Activated CD4-positive, alpha-beta memory T cell treated with anti-CD3 and anti-CD28 coated beads for 36 hours (primary cell): ENCODE measurements around the gene TIPIN. TPM values are rescaled to one million over a fixed set of nuclear protein-coding genes. Genes with fewer than 3 reads are reported as not detected.
A peak's percentile ranks its signal among the peaks of the same experiment; 100 is the strongest.
"Not testable (repeated sequence)": the region's sequence is repeated elsewhere in the genome, so short reads cannot be mapped to it uniquely, and the experiment has no call there.

Experiments
- CTCF ChIA-PET: fragments of 350-600 bp; sonication (Branson Sonifier 250); formaldehyde crosslinking; loops from one replicate; lab custom pipeline; 2021; ENCODE audit warnings: antibody characterized with exemption, inconsistent platforms; lab: Charles Lee
- POLR2A ChIA-PET: fragments of 350-600 bp; sonication (Branson Sonifier 250); formaldehyde crosslinking; loops from one replicate; lab custom pipeline; 2021; ENCODE audit warnings: antibody characterized with exemption; lab: Charles Lee
- DNase-seq: peaks from one replicate; pipeline ENCODE4 v3.0.0-alpha.2; 2020
- H3K27ac Mint-ChIP-seq: one replicate; pipeline ENCODE4 v1.8.0; 2021; ENCODE audit warnings: mixed read lengths
- H3K27me3 Mint-ChIP-seq: one replicate; pipeline ENCODE4 v1.8.0; 2021; ENCODE audit warnings: mixed read lengths
- H3K36me3 Mint-ChIP-seq: one replicate; pipeline ENCODE4 v1.8.0; 2021; ENCODE audit warnings: mixed read lengths
- H3K4me1 Mint-ChIP-seq: one replicate; pipeline ENCODE4 v1.8.0; 2021; ENCODE audit warnings: low read depth, mixed read lengths
- H3K4me3 Mint-ChIP-seq: one replicate; pipeline ENCODE4 v1.8.0; 2021; ENCODE audit warnings: mild to moderate bottlenecking, mixed read lengths
- H3K9me3 Mint-ChIP-seq: one replicate; pipeline ENCODE4 v1.8.0; 2021; ENCODE audit warnings: mixed read lengths
- intact Hi-C: fragments of 100-400 bp; cut with micrococcal nuclease; formaldehyde crosslinking; loops from one replicate; pipeline ENCODE4 v1.15.1; 2023
- total RNA-seq, 2 experiments: library from RNA; stranded (reverse); gene quantifications; one replicate each; pipeline ENCODE4 v1.2.3, GENCODE V29; 2021

The TIPIN gene
- total RNA-seq, 2 experiments from 2014 or later: 43.2 to 45.9 TPM

GRCh38 chr15:66394915-66395314, 38.4 kb upstream of the TIPIN start:
- intact Hi-C loops: no loop called here
- no peak overlapping the region for H3K4me3 Mint-ChIP-seq
- H3K36me3 Mint-ChIP-seq: peaks cover 29% of the 10 kb centered on the region
- POLR2A ChIA-PET: no interaction called here
- no peaks in the 10 kb centered on the region for H3K9me3 Mint-ChIP-seq
- peaks cover 74% of the 10 kb centered on the region for H3K4me1 Mint-ChIP-seq
- H3K27me3 Mint-ChIP-seq: no peaks in the 10 kb centered on the region
- DNase-seq: no peak
- CTCF ChIA-PET: no interaction called here
- no peak overlapping the region for H3K27ac Mint-ChIP-seq

DNA sequence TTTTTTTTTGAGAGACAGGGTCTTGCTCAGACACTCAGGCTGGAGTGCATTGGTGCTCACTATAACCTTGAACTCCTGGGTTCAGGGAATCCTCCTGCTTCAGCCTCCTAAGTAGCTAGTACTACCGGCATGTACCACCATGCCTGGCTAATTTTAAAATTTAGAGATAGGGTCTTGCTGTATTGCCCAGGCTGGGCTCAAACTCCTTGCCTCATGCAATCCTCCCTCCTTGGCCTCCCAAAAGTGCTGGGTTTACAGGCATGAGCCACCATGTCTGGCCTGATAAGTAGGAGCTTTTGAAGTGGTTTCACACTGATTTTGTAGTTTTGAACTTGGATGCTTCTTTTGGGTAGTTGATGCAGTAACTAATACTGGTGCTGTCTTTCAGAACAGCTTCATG, 38.0 kb upstream of the TIPIN start:
- peaks cover 76% of the 10 kb centered on the region for H3K4me1 Mint-ChIP-seq
- no peak for DNase-seq
- intact Hi-C loops: no loop called here
- peaks cover 29% of the 10 kb centered on the region for H3K36me3 Mint-ChIP-seq
- ChIA-PET CTCF (no interaction called here), POLR2A (no interaction called here)
- no peak overlapping the region for H3K27ac Mint-ChIP-seq
- H3K9me3 Mint-ChIP-seq: no peaks in the 10 kb centered on the region
- H3K4me3 Mint-ChIP-seq: no peak overlapping the region
- H3K27me3 Mint-ChIP-seq: no peaks in the 10 kb centered on the region

DNA sequence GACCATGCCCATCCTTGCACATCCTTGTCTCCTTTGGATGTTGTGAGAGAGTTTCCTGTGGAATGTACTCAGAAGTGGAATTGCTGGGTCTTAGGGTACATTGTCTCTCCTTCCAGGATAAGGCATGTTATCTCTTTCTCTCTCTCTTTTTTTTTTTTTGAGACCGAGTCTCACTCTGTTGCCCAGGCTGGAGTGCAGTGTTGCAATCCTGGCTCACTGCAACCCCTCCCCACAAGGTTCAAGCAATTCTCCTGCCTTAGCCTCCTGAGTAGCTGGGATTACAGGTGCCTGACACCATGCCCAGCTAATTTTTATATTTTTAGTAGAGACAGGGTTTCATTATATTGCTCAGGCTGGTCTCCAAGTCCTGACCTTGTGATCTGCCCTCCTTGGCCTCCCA, 36.6 kb upstream of the TIPIN start:
- POLR2A ChIA-PET: interaction anchor here (0.7 kb wide), 1 partner anchor 20 kb away, joined by 4 read pairs; no protein-coding TSS in a partner anchor
- Mint-ChIP-seq H3K36me3 (peaks cover 28% of the 10 kb centered on the region), H3K4me1 (peaks cover 84% of the 10 kb centered on the region)
- H3K9me3 Mint-ChIP-seq, H3K27ac Mint-ChIP-seq, H3K27me3 Mint-ChIP-seq, H3K4me3 Mint-ChIP-seq, DNase-seq, intact Hi-C loops: not testable (repeated sequence)
- CTCF ChIA-PET: interaction anchor here (0.7 kb wide), 1 partner anchor 68 kb away, joined by 3 read pairs; no protein-coding TSS in a partner anchor

DNA sequence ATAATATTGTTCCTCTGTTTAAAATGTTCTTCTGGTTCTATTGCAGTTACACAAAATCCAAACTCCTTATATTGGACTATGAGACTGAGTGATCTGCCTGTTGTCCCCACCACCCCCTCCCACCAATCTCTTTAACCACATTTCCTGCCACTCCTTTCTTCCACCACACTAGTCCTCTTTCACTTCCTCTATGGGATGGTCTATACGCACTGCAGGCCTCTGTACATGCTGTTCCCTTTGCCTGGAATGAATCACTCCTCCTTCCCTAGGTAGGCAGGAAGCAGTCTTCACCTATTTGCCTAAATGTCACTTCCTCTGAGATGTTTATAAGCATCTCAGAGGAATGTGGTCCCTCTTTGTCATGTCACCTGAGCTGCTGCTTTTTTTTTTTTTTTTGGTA, 34.2 kb upstream of the TIPIN start:
- peaks cover 81% of the 10 kb centered on the region for H3K4me1 Mint-ChIP-seq
- peak; percentile 35 for DNase-seq
- no peaks in the 10 kb centered on the region for H3K9me3 Mint-ChIP-seq
- H3K27me3 Mint-ChIP-seq: no peaks in the 10 kb centered on the region
- ChIA-PET POLR2A (interaction anchor here (0.6 to 1.0 kb wide), 3 partner anchors 20 to 108 kb away, joined by 3 to 4 read pairs (median 3); no protein-coding TSS in a partner anchor), CTCF (interaction anchor here (1.0 kb wide), 1 partner anchor 12 kb away, joined by 3 read pairs; no protein-coding TSS in a partner anchor)
- H3K4me3 Mint-ChIP-seq: peak overlapping the region; percentile 1
- H3K36me3 Mint-ChIP-seq: peaks cover 25% of the 10 kb centered on the region
- H3K27ac Mint-ChIP-seq: peak overlapping the region; percentile 77
- intact Hi-C loops: no loop called here

- Mint-ChIP-seq H3K27ac (peak overlapping the region; percentile 62), H3K36me3 (peaks cover 23% of the 10 kb centered on the region), H3K27me3 (no peaks in the 10 kb centered on the region), H3K9me3 (no peaks in the 10 kb centered on the region), H3K4me1 (peaks cover 78% of the 10 kb centered on the region), H3K4me3 (peak overlapping the region; percentile 33)
- intact Hi-C loops: loop anchor here (1.0 kb wide), 1 partner anchor 12 kb away; no protein-coding TSS in a partner anchor
- ChIA-PET CTCF (interaction anchor here (1.0 to 1.5 kb wide), 2 partner anchors 13 to 112 kb away, joined by 3 read pairs; no protein-coding TSS in a partner anchor), POLR2A (interaction anchor here (0.9 to 1.0 kb wide), 2 partner anchors 21 to 108 kb away, joined by 3 read pairs; no protein-coding TSS in a partner anchor)
- no peak for DNase-seq
These were observed 33.4 kb upstream of the TIPIN start for GRCh38 chr15:66389859-66390381.

DNA sequence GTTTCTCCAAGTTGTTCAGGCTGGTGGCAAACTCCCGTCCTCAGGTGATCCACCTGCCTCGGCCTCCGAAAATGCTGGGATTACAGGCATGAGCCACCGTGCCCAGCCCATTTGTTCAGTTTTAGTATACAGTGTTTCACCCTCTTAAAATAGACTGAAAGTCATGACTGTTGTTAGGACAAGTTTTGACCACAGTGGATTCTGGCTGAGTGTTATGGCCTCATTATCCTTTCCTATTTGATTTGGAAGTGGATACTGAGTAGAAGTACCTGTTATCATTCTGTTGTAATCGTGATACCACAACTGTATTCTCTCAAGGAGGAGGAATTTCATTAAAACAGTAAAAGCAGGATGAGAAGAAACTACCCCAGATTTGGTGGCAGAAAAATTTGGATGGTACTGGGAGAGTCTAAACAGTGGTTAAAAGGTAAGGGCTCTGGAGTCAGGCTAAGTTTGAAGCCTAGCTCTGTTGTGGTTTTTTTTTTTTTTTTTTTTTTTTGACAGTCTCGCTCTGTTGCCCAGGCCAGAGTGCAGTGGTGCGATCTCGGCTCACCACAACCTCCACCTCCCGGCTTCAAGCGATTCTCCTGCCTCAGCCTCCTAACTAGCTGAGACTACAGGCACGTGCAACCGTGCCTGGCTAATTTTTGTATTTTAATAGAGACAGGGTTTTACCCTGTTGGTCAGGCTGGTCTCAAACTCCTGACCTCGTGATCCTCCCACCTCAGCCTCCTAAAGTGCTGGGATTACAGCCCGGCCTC, 32.8 kb upstream of the TIPIN start:
- H3K27ac Mint-ChIP-seq: peak overlapping the region; percentile 64
- intact Hi-C loops: loop anchor here (1.0 kb wide), 1 partner anchor 13 kb away; no protein-coding TSS in a partner anchor
- no peaks in the 10 kb centered on the region for H3K9me3 Mint-ChIP-seq
- peaks cover 24% of the 10 kb centered on the region for H3K36me3 Mint-ChIP-seq
- DNase-seq: peak; percentile 34
- H3K4me1 Mint-ChIP-seq: peaks cover 74% of the 10 kb centered on the region
- CTCF ChIA-PET: interaction anchor here (1.5 kb wide), 1 partner anchor 112 kb away, joined by 3 read pairs; no protein-coding TSS in a partner anchor
- peak overlapping the region; percentile 91 for H3K4me3 Mint-ChIP-seq
- no peaks in the 10 kb centered on the region for H3K27me3 Mint-ChIP-seq
- POLR2A ChIA-PET: interaction anchor here (0.8 to 2.4 kb wide), 3 partner anchors 13 to 1084 kb away, joined by 3 to 10 read pairs (median 3); no protein-coding TSS in a partner anchor

GRCh38 chr15:66388576-66388975, 32.1 kb upstream of the TIPIN start:
- H3K4me1 Mint-ChIP-seq: peaks cover 67% of the 10 kb centered on the region
- H3K9me3 Mint-ChIP-seq: no peaks in the 10 kb centered on the region
- H3K27me3 Mint-ChIP-seq: no peaks in the 10 kb centered on the region
- H3K36me3 Mint-ChIP-seq: peaks cover 22% of the 10 kb centered on the region
- ChIA-PET POLR2A (interaction anchor here (0.8 to 4.3 kb wide), 7 partner anchors 14 to 1084 kb away, joined by 3 to 48 read pairs (median 10); partner anchors contain the start of genes SNAPC5 and TIPIN), CTCF (interaction anchor here (0.8 to 5.5 kb wide), 6 partner anchors 13 to 116 kb away, joined by 3 to 74 read pairs (median 5); partner anchors contain the start of genes RPL4, SNAPC5 and ZWILCH)
- DNase-seq: peak; percentile 26
- H3K4me3 Mint-ChIP-seq: peak overlapping the region; percentile 91
- intact Hi-C loops: no loop called here
- no peak overlapping the region for H3K27ac Mint-ChIP-seq

GRCh38 chr15:66388043-66388363, 31.5 kb upstream of the TIPIN start:
- H3K4me1 Mint-ChIP-seq: peaks cover 63% of the 10 kb centered on the region
- H3K9me3 Mint-ChIP-seq: no peaks in the 10 kb centered on the region
- H3K4me3 Mint-ChIP-seq: peak overlapping the region; percentile 91
- DNase-seq: no peak
- ChIA-PET POLR2A (interaction anchor here (0.9 to 4.3 kb wide), 10 partner anchors 15 to 117 kb away, joined by 3 to 48 read pairs (median 8); partner anchors contain the start of genes RPL4, SNAPC5, TIPIN and ZWILCH), CTCF (interaction anchor here (0.8 to 5.5 kb wide), 6 partner anchors 14 to 116 kb away, joined by 3 to 74 read pairs (median 6); partner anchors contain the start of genes RPL4, SNAPC5 and ZWILCH)
- no peaks in the 10 kb centered on the region for H3K27me3 Mint-ChIP-seq
- peaks cover 19% of the 10 kb centered on the region for H3K36me3 Mint-ChIP-seq
- intact Hi-C loops: no loop called here
- peak overlapping the region; percentile 86 for H3K27ac Mint-ChIP-seq

DNA sequence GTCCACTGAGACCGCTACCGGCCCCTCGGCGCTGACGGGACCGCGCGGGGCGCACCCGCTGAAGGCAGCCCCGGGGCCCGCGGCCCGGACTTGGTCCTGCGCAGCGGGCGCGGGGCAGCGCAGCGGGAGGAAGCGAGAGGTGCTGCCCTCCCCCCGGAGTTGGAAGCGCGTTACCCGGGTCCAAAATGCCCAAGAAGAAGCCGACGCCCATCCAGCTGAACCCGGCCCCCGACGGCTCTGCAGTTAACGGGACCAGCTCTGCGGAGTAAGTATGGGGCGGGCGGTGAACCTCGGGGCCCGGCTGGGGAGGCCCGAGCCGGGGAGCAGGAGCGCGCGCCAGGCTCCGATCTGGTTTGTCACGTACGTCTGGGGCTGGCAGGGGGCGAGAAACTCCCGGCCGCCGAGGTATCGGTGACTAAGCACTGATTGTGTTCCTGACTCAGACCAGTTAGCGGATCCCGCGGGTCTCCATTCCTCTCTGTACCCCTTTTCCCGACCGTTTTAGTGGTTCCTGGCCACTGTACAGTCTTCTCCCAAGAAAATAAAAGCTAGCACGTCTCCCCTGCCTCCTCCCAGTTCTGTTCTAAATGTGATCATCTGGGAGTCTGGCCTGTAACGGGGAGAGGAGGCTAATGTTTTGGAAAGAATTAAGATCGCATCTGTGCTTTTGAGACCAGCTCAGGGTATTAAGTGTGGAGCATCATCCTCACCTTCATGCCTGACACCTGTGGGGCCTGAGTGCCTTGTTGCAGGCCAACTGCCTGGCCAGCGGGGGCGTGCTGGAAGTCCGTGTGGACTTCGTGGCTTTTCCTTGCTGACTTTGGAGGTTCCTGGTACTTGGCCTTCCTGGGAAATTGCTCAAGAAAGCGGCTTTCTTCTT, 30.9 kb upstream of the TIPIN start:
- Mint-ChIP-seq H3K4me1 (peaks cover 59% of the 10 kb centered on the region), H3K9me3 (no peaks in the 10 kb centered on the region), H3K36me3 (peaks cover 19% of the 10 kb centered on the region), H3K4me3 (peak overlapping the region; percentile 91), H3K27me3 (no peaks in the 10 kb centered on the region), H3K27ac (peak overlapping the region; percentile 86)
- POLR2A ChIA-PET: interaction anchor here (0.9 to 4.3 kb wide), 15 partner anchors 15 to 1082 kb away, joined by 3 to 48 read pairs (median 4); partner anchors contain the start of genes RAB11A, RNU5B-1, RPL4 and SNAPC5
- peak; percentile 89 for DNase-seq
- intact Hi-C loops: loop anchor here (1.0 to 2.0 kb wide), 4 partner anchors 69 to 117 kb away; partner anchors contain the start of genes RPL4, SNAPC5 and ZWILCH
- CTCF ChIA-PET: interaction anchor here (0.7 to 5.5 kb wide), 12 partner anchors 14 to 118 kb away, joined by 3 to 74 read pairs (median 5); partner anchors contain the start of genes RPL4, SNAPC5, TIPIN and ZWILCH

DNA sequence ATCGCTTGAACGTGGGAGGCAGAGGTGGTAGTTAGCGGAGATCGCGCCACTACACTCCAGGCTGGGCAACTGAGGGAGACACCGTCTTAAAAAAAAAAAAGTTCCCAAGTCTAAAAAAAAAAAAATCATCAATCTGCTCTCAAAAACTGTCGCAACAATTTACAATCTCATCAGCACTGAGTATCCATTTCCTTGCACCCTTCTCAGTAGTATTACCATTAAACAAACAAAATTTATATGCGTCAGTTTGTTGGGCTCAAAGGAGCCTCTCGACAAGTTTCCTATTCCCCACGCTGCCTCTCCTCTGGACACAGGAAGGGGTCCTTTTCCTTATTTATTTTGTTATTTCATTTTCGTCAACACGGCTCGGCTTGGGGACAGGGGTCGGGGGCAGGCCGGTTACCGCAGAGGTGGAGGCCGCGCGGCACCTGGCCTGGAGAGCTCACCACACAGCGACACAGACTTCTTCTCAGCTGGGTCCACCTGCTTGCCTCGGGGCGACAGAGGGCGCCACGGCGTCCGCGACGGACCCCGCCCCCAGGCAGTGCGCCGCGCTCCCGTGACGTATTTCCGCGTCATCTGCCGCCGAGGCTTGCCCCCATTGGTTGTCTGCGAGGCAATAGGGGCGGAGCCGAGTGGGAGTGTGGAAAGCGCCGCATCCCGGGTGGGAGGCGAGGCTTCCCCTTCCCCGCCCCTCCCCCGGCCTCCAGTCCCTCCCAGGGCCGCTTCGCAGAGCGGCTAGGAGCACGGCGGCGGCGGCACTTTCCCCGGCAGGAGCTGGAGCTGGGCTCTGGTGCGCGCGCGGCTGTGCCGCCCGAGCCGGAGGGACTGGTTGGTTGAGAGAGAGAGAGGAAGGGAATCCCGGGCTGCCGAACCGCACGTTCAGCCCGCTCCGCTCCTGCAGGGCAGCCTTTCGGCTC, 30.0 kb upstream of the TIPIN start, which contains the start of gene MAP2K1:
Gene MAP2K1 (plus strand): TSS at position 709 of the 920 bp plus-strand sequence. CDS start 436 bp downstream, outside the sequence.
- Mint-ChIP-seq H3K9me3 (no peaks in the 10 kb centered on the region), H3K4me1 (peaks cover 52% of the 10 kb centered on the region), H3K27me3 (no peaks in the 10 kb centered on the region), H3K4me3 (peak within 1 kb of the TSS; percentile 95), H3K36me3 (peaks cover 12% of the 10 kb centered on the region), H3K27ac (peak within 1 kb of the TSS; percentile 92)
- ChIA-PET CTCF (interaction anchor here (0.6 to 5.5 kb wide), 16 partner anchors 10 to 465 kb away, joined by 3 to 74 read pairs (median 4); partner anchors contain the start of genes SNAPC5, TIPIN and ZWILCH), POLR2A (interaction anchor here (1.1 to 4.3 kb wide), 11 partner anchors 16 to 1082 kb away, joined by 3 to 48 read pairs (median 6); partner anchors contain the start of genes RAB11A, RNU5B-1, RPL4 and SNAPC5)
- peak; percentile 99 for DNase-seq
- intact Hi-C loops: loop anchor here (1.0 to 2.0 kb wide), 6 partner anchors 16 to 118 kb away; partner anchors contain the start of genes RPL4, SNAPC5, TIPIN and ZWILCH
